Measurements from ENCODE around the gene ADAMTS18.
"Not testable (repeated sequence)": the region's sequence is repeated elsewhere in the genome, so short reads cannot be mapped to it uniquely, and the experiment has no call there.

ADAMTS18 gene

DNA sequence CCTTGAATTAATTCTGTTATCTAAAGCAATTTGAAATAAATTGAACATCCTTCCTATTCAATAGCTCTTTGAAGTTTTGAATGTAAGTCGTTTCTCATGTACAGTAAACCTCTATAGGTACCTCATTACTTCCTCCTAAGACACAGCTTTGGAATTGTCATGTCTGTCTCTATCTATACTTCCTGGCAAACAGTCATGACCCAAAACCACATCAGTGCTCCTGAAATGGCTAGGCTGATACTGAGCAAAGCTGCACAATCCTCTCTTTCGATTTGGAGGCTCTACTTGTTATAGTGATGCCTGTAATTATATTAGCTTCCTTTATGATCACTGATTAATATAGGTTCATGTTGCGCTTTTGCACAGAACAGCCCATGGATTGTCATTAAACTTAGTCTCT, 110.1 kb downstream of the ADAMTS18 start:
- no peak for FAIRE-seq

DNA sequence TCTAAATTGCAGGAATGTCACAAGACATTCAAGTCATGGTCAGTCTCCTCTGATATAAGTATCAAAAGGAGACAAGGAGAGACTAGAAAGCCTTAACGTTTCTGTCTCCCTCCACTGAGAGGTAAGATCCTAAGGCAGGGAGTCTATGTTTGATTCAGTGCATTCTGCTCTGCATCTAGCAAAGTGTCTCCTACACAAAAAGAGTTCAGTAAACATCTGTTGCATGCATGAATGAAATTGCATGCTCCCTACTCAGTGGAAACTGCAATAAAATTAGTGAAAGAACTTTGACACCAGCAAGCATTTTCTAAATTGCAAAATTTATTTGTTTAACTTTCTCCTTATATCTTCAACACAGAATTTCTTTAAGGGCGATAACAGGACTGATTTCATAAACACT, 111.1 kb downstream of the ADAMTS18 start:
- no peak for FAIRE-seq

DNA sequence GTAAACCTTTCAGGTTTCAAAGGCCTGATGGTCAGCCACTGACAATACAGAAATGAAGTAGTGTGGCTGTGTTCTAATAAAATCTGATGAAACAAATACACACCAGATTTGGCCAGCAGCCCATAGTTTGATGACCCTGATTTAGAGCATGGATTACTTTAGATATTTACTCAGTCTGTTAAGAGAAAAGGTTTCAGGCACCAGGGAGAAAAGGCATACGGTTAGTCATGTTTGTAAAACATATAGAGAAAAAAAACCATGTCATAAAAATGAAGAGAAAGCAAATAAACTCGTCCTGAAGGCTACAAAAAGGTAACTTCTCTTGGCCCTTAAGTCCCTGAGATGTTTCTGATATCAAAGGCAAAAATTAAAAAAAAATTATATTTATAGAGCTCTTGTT, 112.1 kb downstream of the ADAMTS18 start:
- no peak for FAIRE-seq

DNA sequence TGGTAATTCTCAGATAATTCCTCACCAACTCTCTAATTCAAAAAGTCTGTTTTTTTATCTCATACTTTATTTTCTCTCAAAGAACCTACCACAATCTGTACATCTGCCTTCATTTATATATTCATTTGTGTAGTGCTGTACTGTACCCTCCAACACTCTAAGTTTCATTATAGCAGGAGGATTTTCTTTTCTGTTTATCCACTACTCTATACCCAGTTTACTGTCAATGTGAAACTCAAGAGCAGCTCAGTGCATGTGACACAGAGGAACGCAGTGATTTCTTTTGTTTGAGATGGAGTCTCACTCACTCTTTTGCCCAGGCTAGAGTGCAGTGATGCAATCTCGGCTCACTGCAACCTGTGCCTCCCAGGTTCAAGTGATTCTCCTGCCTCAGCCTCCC, 117.8 kb downstream of the ADAMTS18 start:
- FAIRE-seq, result no peak

DNA sequence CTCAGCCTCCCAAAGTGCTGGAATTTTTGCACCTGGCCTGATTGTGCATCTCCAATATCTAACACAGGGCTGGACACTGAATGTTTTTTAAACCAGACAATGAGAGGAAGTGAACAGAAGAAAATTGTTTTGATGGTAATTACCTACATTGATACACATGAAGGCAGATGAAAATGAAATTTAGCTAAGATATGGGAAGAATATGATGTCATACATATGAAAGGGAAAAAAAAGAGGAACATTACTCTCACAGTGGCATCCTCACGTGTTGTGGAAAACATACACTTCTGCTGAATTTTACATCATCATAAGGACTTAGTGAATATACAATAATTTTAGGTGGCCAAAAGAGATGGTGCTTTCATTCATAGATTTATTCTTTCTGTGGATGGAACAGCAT, 124.0 kb downstream of the ADAMTS18 start:
- no peak for FAIRE-seq

DNA sequence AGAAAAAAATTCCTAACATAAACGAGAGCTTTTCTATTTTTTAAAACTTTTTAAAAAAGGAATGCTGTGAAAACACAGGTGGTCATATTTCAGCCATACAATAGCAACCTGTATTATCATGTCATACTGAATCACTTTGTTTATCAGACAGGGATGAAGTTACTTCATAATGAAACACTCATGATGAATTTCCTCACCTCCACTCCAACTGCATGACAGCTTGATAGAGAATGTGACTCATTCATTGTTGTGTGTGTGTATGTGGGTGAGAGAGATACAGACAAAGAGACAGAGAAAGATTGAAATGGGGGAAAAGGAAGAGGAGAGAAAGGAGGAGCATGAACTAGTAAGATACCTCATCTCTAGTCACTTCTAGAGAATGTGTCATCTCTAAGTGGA, 126.7 kb downstream of the ADAMTS18 start:
- FAIRE-seq, result no peak

DNA sequence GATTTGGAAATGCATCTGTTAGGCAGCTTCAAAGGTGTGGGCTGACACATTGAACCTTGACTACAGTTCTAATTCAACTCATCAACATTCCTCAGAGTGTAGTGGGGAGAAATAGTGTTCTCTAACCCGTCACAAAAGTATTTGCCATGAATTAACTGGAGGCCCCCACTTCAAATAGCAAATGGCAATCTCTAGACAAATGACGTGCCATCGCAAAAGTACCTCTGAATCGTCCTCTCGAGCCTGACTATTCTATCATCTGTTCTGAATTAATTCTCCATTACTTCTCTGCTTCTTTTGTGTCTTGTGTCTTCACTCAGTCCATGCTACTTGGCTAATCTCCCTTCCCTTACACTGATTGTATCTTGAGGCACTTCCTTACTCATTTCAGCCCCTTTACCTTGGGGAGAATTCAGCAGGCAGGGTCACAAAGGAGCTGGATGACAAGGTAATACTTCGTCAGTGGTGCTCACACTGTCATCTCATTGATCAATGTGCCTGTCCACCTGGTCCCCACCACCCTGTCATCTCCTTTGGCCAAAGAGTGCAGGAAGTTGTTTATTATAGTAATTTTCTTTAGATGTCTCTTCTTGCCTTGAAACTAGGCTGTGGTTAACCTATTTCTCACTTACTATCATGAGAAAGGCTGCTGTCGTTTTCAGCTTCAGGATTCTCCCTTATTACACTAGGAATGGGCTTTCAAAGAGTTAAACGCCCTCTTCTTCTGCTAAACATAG, 127.2 kb downstream of the ADAMTS18 start:
- no peak for FAIRE-seq

DNA sequence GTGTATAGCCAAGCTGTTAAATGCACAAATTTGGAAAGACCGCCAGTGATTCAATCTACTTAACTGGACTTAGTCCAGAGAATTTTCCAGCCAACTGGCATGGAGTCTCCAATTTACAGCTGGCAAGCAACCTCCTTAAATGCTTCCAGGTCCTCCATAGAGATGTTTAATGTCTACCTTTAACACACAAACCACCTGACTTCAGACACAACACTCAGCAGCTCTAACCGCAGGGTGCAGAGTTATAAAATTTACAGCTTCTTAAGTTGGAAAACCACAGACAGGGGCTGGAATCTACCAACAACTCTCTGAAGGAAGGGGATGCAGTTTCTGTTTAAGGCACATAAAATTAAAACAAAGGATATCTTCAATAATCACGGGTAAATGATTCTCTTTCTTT, 128.8 kb downstream of the ADAMTS18 start:
- FAIRE-seq, result no peak

DNA sequence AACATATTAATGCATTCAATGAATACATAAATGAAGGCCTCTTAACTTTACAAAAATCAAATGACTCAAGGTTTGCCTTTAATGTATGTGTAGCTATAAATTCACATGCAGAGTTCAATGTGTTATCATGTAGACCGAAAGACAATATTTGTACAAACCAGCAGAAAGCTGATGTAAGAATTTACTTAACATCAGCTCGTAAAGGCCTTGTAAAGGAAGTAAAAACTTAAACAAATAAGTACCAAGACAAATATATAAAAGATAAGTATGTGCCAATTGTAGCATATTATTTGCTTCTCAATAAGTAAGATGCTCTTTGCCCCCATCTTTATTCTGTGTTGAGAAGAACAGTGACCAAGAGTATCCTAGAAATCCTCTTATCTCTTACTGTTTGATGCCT, 130.0 kb downstream of the ADAMTS18 start:
- no peak for FAIRE-seq

DNA sequence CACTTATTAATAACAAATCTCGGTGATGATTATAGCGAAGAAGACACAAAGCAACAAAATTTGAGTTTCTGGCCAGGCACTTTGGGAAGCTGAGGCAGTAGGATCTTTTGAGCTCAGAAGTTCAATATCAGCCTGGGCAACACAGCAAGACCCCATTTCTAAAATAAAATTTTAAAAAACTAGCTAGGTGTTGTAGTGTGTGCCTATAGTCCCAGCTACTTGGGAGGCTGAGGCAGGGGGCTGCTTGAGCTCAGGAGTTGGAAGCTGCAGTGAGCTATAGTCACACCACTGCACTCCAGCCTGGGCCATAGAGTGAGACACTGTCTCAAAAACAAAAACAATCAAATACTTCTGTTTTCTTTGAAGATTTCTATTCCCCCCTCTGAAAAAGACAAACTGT, 130.7 kb downstream of the ADAMTS18 start:
- no peak for FAIRE-seq

DNA sequence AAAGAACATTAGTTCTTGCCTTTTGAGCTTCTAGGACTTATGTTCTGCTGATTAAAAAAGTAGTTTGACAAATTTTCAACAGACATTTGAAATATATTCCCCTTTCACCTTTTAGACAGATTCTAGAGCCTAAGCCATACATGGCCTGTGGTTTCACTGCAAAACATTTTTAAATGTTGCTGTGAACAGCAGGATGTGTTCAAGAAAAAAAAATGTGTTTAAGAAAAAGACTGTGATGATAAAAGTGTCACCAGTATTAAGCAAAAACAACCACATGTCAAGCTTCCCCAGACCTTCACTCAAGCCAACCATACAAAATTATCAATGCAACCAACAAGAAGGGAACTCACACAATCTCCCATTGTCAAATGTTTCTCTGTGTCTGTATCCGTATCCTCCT, 132.2 kb downstream of the ADAMTS18 start:
- no peak for FAIRE-seq

DNA sequence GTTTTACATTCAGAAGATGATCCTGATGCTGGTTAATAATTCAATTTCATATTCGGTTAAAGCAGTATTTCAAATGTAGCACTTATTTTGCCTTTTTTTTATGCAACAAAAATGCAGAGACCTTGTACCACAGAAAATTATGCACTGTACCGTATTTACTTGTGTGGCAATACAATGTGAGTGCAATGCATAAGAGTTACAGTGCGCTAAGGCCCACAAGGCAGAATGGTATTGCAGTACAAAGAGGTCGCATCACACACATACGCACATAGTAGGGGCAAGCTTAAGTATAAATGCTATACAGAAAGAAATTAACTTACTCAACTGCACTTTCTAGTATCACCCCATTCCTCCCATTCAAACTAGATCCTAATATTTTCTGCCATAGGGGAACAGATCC, 132.6 kb downstream of the ADAMTS18 start:
- FAIRE-seq, result no peak

DNA sequence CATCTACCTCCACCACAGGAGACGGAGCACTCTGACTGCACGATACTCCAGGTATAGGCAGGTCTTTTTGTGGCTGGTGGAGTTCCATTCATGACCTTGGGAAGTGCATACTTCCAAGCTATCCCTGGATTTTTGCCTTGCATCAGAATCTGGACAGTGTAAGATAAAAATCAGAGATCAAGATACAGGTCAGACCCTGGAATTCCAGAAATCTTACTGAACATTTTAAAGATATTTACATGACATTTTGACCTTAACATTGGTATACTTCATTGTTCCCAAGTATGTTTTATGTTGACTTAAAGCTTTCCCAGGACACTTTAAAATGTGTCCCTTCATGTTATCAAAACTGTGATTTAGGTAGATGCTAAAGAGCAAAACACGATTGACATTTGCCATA, 134.6 kb downstream of the ADAMTS18 start:
- no peak for FAIRE-seq

DNA sequence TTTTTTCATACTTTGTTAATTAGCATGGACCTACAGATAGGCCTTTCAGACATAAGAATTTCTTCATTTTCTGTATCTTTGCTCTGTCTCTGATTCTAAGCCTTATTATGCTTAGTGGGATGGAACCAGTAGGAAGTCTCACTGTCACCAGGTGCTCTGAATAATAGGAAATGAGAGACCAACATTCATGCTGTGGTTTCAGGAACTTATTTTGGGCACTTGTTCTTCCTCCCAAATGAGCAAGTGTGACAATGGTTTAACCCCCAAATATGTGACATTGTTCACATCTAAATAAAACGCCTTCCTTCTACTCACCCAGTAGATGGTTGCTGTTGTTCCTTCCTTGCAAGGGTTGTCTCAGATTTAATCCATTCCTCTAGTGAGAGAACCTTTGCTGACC, 135.4 kb downstream of the ADAMTS18 start:
- FAIRE-seq, result no peak

DNA sequence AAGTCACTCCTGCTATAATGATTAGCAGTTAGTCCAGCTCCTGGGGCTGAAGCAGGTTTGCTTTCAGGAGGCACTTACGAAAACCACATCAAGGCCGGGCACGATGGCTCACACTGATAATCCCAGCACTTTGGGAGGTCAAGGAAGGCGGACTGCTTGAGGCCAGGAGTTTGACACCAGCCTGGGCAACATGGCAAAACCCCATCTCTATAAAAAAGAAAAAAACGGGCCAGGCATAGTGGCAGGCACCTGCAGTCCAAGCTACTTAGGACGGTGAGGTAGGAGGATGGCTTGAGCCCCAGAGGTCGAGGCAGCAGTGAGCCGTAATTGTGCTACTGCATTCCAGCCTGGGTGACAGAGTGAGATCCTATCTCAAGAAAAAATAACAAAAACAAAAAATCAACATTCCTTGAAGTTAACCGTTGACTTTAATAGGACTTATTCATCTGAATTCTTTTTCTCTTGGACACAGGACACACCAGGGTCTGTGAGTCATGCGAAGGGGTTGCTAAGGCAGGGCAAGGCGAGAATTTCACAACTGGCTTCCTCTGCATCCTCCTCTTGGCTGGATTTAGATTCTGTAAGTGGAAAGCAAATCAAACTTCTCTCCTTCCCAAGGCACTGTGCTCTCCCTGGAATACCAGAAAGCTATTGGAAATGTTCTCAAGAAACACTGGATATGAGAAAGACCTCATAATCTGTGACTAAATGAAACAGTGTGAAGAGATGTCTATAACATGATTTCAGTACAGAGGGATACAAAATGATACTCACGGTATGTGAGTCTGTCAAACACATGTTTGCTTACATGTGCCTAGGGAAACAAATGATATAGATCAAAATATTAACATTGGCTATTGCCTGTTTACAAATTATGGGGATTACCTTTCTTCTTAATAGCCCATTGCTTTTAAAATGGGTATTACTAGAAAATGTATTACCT, 136.1 kb downstream of the ADAMTS18 start:
- FAIRE-seq, result no peak

DNA sequence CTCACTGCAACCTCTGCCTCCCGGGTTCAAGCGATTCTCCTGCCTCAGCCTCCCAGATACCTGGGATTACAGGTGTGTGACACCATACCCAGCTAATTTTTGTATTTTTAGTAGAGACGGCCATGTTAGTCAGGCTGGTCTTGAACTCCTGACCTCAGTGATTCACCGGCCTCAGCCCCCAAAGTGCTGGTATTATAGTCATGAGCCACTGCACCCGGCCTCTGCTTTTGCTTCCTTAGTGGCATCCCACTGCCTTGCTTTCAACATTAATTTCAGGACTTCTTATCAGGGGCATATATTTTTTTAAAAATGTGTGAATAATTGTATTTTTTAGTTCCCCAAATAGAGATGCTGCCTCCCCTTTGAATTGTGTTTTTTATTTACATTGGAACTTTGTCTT, 136.8 kb downstream of the ADAMTS18 start:
- no peak for FAIRE-seq

DNA sequence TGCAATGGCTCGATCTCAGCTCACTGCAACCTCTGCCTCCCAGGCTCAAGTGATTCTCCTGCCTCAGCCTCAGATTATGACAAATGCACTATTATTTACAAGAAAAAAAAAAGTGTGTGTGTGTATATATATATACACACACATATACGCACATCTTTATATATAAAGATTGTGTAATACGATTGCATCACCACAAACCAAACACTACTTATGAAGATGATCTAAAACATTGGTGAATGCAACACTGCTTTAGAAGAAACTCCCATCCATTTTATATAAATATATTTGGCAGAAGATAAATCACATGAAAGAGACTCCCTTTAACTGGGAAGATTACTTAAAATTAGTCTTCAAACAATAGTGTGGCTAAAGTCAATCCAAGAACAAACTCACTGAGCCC, 138.9 kb downstream of the ADAMTS18 start:
- no peak for FAIRE-seq

DNA sequence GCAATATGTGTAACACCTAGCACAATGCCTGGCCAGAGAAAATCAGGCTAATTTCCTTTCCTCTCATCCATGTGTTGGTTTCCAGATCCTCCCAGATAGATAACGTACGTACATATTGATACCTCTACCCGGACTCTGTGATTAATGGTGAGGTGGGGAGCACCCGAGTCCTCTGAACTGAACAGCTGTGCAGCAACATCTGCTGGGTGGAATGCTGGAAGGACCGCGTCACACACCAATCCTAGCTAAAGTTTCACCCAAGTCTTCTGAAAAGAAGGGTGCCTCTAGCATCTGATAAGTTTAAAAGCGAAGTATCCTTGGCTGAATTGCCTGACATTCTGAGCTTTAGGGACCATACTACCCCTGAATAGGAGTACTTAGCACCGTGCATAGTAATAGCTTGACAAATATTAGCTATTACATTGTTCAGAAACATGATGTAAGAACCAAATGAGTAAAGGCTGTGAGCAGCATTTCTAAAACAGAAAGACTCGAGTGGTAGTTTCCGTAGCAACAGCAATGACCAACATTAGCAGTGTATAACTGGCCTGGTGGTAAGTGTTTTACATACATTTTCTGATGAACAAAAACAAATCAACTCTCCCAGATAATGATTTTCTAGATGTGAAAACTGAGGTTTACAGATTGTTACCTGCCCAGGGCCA, 144.3 kb downstream of the ADAMTS18 start:
- no peak for FAIRE-seq

DNA sequence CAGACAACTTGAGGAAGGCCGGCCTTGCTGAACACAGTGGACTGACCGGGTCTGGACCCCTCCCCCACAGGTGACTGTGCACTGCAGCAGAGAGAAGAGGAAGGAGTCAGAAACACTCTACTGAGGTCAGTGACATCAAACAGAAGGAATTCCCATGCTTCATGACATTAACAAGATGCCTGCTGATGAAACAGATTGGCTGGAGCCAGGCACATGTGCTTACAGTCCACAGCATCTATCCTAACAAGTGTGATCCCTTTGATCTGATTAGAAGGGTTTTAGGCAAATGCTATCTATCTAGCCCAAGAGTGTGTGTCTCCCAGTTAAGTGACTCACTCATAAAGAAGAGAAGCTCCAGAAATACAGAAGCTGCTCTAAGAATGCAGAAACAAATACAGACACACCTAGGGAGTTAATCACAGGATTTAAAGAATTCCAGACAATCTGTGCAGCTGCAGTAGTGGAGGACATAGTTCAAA, 145.5 kb downstream of the ADAMTS18 start:
- no peak for FAIRE-seq

DNA sequence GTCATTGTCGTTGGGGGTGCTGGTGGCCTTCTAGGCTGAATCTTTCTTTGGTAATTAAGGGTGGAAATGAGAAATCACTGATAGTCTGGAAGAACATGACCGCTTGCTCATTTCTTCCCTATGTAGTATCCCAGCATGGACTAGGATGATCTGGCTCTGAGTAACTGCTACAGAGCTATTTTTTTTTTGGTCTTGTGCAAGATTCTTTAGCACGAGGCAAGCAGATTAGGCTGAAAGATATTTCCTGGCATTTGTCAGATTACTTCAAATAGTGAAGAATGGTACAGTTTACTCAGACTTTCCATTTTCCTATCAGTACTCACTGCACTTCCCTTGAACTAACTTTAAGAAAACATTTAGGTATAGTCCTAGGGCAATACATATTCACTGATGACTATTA, 146.6 kb downstream of the ADAMTS18 start:
- FAIRE-seq, result no peak

DNA sequence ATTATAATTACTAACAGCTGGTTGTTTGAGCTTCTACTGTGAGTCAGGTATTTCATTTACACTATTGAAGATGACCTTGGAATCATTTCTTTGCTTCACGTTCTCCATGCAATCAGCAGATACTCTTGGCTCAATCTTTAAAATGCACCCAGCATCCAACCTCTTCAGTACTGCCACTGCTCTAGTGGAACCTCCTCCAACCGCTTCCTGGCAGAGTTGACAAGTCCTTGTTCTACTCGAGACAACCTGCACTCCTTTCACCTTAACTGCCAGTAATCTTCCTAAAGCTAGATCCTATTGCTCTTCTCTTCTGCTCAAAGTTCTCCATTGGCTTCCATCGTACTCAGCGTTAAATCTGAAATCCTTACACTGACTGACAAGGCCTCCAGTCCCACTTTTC, 149.2 kb downstream of the ADAMTS18 start:
- FAIRE-seq, result no peak

DNA sequence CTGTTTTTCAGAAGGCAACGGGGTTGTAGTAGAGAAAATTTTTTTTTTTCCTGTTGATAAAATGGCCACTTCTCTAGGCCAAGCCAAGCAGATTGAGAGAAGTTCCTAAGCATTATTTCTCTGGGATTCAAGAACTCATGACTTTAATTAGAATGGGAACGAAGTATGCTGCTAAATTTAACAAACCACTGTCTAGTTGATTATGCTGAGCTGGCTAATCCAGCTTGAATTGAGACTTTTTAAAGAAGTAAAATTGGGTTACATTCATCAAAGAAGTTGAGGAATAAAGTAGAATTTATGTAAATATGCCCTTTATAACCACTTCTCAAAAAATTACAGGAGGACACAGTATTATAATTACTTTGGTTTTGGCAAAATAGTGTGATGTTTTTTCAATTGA, 152.5 kb downstream of the ADAMTS18 start:
- no peak for FAIRE-seq

DNA sequence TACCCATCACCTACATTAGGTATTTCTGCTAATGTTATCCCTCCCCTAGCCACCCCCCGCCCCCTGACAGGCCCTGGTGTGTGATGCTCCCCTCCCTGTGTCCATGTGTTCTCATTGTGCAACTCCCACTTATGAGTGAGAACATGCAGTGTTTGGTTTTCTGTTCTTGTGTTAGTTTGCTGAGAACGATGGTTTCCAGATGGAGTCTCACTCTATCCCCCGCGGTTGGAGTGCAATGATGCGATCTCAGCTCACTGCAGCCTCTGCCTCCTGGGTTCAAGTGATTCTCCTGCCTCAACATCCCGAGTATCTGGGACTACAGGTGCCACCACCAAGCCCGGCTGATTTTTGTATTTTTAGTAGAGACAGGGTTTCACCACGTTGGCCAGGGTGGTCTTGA, 155.5 kb downstream of the ADAMTS18 start:
- FAIRE-seq, result not testable (repeated sequence)

DNA sequence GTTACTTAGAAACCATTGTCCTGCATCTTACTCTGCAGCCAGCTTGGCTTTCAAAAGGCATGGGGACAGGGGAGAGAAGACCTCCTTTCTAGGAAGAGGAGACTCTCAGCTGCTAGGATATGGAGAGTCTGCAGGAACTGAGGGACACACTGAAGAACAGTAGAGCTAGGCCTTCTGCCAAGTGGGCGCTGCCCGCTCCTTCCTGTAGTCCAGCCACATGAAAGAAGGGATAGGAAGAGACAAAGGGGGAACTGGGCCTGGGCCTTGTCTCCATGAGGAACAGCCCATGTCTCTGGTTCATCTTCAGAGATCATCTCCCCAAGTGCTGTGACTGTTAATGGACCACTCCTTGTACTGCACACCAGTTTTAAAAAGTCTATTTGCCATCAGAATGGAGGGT, 157.3 kb downstream of the ADAMTS18 start:
- FAIRE-seq, result no peak
